Coronary artery (tissue), 2 donors: ENCODE data around the gene CPNE4.

Experiments used
- DNase-seq: peaks from one replicate; pipeline ENCODE4 v3.0.0-alpha.2; 2017; ENCODE audit warnings: low spot score
- H3K27ac ChIP-seq, 2 donors: fragments of 200-600 bp; sonication (generic); one replicate each; pipeline ENCODE4 v1.5.1; 2016 to 2019
- H3K4me3 ChIP-seq: fragments of 200-600 bp; sonication (generic); 2 replicates; pipeline ENCODE4 v1.5.1; 2016; ENCODE audit warnings: mild to moderate bottlenecking, moderate library complexity
- TF ChIP-seq, protein P1 (sequence below): fragments of 200-600 bp; sonication (generic); IDR thresholded peaks from one replicate; pipeline ENCODE4 v1.5.1; 2019; ENCODE audit warnings: antibody characterized with exemption

The CPNE4 gene

GRCh38 chr3:131912255-131912654 lies 122.6 kb downstream of the CPNE4 start:
- Histone ChIP-seq H3K4me3 (no peak overlapping the region), H3K27ac (no peak overlapping the region)
- DNase-seq, result no peak
- TF ChIP-seq, protein P1, sequence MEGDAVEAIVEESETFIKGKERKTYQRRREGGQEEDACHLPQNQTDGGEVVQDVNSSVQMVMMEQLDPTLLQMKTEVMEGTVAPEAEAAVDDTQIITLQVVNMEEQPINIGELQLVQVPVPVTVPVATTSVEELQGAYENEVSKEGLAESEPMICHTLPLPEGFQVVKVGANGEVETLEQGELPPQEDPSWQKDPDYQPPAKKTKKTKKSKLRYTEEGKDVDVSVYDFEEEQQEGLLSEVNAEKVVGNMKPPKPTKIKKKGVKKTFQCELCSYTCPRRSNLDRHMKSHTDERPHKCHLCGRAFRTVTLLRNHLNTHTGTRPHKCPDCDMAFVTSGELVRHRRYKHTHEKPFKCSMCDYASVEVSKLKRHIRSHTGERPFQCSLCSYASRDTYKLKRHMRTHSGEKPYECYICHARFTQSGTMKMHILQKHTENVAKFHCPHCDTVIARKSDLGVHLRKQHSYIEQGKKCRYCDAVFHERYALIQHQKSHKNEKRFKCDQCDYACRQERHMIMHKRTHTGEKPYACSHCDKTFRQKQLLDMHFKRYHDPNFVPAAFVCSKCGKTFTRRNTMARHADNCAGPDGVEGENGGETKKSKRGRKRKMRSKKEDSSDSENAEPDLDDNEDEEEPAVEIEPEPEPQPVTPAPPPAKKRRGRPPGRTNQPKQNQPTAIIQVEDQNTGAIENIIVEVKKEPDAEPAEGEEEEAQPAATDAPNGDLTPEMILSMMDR, result no peak

- TF ChIP-seq, protein P1, result no peak
- DNase-seq, result no peak
- no peak overlapping the region for H3K4me3 ChIP-seq
Measured at GRCh38 chr3:131907796-131908195, 127.0 kb downstream of the CPNE4 start.

DNA sequence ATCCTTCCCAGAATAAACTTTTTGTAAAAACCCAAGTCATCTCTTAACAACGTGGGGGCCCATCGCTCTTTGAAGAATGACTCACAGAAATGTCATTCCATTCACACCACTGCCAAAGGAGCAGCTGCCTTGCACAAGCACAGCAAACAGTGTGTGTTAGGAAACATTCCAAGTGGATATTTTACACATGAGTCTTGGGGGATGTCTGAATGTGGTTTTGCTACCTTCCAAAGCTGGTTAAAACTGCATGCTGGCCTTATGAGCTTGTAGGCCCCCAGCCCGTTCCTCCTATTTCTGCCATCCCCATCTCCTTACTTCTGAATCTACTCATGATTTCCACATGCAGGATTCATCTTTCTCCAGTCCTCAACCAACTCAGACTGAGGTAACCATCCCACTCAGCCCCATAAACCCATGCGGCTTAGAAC lies 130.8 kb downstream of the CPNE4 start:
- H3K4me3 ChIP-seq, result no peak overlapping the region
- no peak for DNase-seq
- TF ChIP-seq, protein P1, result no peak
- H3K27ac ChIP-seq, result no peak overlapping the region

More at GRCh38 chr3:131907796-131908195, 127.0 kb downstream of the CPNE4 start:
- no peak overlapping the region for H3K27ac ChIP-seq

- TF ChIP-seq, protein P1, result no peak
- Histone ChIP-seq H3K4me3 (no peak overlapping the region), H3K27ac (no peak overlapping the region)
- no peak for DNase-seq
Measured at GRCh38 chr3:131901686-131902085, 133.1 kb downstream of the CPNE4 start.

GRCh38 chr3:131900891-131901290 lies 133.9 kb downstream of the CPNE4 start:
- no peak for DNase-seq
- H3K27ac ChIP-seq, result no peak overlapping the region
- TF ChIP-seq, protein P1, result no peak
- no peak overlapping the region for H3K4me3 ChIP-seq

DNA sequence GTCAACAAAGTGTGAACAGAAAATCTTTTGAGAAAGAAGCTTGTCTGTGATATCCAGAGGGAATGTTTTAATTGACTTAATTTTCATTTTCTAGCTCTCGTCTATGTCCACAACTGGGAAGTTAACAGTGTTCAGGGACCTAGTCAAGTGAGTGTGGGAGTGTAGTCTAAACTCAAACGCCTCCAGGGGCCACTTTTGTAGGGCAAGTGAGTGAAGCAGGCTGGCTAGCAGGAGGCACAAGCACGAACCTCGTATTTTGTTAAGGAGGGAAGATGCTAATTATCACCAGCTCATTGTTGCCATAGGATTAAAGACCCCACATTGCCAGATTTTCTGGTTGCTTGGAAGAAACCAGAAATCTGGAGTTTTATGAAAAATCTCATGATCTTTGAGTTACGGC lies 135.8 kb downstream of the CPNE4 start:
- Histone ChIP-seq H3K27ac (no peak overlapping the region), H3K4me3 (no peak overlapping the region)
- DNase-seq, result no peak
- TF ChIP-seq, protein P1, result no peak

GRCh38 chr3:131898346-131898745 lies 136.5 kb downstream of the CPNE4 start:
- H3K4me3 ChIP-seq, result no peak overlapping the region
- no peak for DNase-seq
- H3K27ac ChIP-seq, result no peak overlapping the region
- TF ChIP-seq, protein P1, result no peak
